ENCODE measurements around the gene NEK3.
A peak's percentile ranks its signal among the peaks of the same experiment; 100 is the strongest.
"Not testable (repeated sequence)": the region's sequence is repeated elsewhere in the genome, so short reads cannot be mapped to it uniquely, and the experiment has no call there.

The NEK3 gene

DNA sequence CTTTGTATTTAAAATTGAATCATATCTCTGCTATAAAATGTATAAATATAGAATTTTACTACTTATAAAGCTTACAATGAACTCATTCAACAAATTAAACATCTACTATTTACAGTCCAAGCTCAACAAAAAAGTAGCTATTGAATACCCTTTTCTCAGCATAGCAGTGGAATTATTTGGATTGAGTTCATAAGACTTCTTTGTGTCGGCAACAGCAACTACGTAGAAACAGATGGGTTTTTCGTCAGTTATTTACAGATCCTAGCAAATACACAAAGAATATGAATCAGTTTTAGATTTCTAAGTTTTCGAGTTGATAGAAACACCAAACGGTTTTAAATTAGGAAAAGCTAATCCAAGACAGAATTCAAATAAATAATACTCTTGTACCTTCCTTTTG lies 10.4 kb upstream of the NEK3 start:
- DNase-seq = no peak

- DNase-seq = no peak
Observed at GRCh38 chr13:52165411-52165810, 6.0 kb upstream of the NEK3 start.

GRCh38 chr13:52164989-52165388 lies 5.6 kb upstream of the NEK3 start:
- DNase-seq = no peak

GRCh38 chr13:52163878-52164277 lies 4.5 kb upstream of the NEK3 start:
- not testable (repeated sequence) for DNase-seq

DNA sequence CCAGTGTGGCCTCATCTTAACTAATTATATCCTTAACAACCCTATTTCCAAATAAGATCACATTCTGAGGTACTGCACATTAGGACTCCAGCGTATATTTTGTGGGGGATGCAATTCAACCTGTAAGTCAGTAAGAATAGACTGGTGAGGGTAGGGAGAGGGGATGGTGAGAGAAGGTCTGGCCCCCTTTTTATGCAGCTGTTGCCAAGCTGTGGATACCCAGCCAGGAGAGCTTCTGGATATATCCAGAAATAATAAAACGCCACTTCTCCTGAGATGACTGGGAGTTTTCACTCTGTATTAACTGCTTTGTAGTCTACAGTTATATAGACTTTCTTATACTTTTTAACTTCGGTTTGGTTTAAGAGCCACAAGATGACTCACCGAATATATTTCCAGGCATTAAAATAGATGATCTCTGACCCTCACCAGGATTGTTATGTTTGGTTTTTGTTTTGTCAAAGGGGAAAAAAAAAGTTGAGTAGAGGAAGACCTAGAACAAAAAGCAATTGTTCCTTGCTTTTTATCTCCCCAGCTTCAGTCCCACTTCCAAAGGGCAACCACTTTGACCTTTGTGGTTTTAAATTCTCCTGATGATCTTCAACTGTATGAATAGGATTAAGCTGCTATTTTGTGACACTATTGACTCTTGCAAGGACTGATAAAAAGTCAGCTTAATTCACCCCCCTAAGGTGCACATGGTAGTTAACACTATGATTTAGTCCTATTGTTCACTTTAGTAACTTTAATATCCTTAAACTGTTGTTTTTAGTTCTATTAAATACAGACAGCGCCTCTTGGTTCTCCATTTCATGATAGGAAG lies 3.1 kb upstream of the NEK3 start:
- no peak for DNase-seq

- no peak for DNase-seq
Observed at GRCh38 chr13:52161181-52161646, 1.8 kb upstream of the NEK3 start.

DNA sequence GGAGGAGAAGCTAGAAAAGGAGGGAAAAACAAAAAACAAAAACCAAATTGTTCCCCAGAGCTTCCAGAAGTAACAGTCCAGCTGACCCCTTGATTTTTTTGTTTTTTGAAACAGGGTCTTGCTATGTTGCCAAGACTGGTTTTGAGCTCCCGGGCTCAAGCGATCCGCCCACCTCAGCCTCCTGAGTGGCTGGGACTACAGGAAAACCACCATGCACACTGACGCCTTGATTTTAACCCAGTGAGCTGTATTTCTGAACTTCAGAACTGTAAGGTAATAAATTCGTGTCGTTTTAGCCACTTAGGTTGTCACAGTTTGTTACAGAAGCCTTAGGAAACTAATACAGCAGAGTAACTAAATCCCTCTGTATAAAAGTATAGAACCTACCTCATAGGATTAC lies 1.1 kb upstream of the NEK3 start:
- DNase-seq = no peak

- no peak for DNase-seq
Observed at GRCh38 chr13:52160053-52160452, 656 bp upstream of the NEK3 start.

DNA sequence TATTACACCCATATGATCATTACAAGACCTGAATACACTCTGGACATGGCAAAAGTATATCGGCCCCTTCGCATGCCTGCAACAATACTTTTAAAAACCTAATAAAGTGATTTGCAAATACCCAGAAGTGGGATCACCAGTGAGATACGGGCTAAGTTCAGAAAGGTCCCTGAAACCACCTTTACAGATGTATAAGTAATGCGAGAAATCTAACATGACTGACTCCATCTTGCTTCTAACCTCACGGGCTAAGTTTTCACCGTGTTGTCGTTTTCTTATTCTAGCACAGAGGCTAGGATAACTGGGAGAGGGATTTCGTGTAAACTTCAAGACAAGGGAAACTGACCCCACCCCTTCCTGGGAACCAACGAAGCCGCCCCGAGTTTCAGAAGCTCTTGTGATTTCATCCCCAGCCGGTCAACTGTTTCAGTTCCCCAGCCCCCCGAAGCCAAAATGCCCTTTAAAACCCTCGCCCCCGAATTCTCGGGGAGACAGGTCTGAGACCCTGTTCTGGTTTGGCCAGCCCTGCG lies 703 bp downstream of the NEK3 start:
- no peak for DNase-seq

- DNase-seq = no peak
Observed at GRCh38 chr13:52156724-52157261, 2.6 kb downstream of the NEK3 start.

DNA sequence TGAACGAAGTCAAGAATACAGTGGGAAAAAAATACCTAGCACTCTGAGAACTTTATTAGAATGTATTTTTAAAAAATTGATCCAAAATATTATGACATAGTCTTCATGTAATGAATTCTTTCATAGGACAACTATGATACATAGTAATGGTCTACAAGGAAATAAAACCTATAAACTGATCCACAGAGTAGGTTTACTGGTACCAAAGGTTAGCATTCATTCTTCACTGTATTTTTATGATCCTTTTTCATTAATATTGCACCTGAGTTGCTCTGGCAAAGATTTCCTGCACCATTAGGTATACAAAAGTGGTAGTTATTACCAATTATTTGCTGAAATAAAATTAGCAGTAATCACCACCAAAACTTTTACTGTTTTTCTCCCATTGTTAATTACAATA lies 4.2 kb downstream of the NEK3 start:
- no peak for DNase-seq

GRCh38 chr13:52147225-52147624 lies 12.2 kb downstream of the NEK3 start:
- DNase-seq = no peak

GRCh38 chr13:52141299-52141698 lies 18.1 kb downstream of the NEK3 start:
- no peak for DNase-seq

DNA sequence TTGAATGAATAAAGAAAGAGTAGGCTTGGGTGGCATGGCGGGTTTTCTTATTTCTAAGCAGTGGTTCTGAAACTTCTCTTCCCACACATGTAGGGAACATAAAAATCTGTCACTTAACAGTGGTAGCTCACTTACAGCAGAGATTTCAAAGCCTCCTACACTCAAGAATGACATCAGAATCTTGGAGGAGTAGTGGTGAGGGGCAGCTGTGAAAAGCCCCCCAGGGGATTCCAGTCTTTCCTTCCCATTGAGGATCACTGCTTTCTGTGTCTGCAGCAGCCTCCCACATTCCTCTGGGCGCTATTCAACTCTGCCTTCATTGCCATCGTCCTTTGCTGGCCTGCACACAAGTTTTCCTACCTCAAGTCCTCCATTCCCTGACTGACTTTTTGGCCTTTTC lies 21.9 kb downstream of the NEK3 start:
- peak; percentile 79 for DNase-seq

DNA sequence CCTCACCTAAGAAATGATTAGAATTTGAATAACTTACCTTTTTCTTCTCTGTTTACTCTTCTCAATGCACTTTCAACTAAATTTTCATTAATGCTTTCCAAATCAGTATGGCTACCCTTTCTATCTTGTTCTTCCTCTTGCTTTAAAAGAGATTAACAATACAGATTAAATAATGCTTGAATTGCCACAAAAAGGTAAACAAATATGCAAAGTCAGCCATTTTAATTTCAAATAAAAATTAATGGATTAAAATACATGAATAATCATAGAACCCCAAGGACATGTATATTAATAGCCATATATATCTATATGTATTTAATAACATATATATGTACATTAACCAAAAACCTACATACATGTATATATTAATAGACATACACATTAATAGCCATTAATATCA lies 22.6 kb downstream of the NEK3 start:
- no peak for DNase-seq

DNA sequence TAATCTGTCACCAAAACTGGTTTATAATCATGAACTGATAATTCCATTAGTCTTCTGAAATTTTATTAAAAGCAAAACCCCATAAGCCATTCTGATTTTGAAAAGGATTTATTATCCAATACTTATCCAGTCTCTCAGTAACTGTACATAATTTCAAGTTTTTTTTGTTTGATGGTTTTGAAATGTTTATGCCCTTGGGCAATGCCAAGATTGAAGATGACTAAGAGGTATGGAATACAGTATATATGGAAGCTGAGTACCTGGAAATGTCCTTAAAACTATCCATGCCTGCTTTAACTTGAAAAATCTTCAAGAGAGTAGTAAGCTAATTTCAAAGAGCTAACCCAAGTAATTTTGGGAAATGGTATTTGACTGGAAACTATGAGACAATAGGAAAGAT lies 28.8 kb downstream of the NEK3 start:
- DNase-seq = no peak

DNA sequence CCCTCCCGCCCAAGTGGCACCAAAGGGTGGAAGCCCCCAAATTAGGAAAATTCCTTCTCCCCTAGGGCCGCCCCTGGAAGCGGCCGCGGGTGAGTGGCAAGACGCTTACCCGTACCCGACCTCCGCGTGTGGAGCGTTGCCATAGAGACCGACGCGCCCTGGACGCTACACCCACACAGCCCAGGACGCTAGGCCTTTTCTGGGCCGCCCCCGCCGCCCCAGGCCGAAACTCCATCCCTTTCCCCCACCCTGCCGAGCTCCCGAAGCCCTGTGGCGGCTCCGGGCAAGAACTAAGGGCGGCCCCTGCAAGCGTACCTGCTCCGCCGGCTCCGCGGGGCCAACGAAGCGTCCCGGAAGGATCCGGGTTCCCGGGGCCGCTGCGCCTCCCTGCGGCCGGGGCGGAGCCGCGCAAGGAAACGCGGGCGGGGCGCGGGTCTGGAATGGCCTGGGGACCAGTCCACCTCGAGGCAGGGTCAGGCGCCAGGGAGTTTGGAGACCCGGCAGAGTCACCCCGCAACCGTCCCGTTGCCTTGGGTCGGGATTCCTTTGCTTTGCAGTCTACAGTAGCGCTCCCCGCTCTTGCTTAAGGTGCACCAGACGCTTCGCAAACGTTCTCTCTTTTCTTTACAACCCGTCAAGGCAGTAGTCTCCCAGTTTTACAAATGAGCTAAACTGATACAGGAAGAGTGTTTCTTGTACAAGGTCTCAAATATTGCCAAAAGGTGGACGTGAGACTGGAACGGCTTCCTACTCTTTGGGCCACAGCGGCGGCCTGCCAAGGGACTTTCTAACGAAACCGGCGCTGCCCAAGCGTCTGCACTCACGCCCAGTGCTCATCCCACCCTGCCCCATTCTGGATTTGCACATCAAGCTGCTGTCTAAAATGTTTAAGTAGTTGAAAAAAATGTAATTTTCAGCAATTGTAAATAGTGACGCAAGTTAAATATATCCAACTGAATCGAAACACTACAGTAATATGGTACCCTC lies 30.4 kb downstream of the NEK3 start, which contains the start of gene NEK5:
TSS of gene NEK5 (minus strand) at position 360 of the 987 bp plus-strand sequence. CDS start 1,591 bp downstream, outside the sequence.
- DNase-seq = peak; percentile 88

- DNase-seq = peak; percentile 78
Observed at GRCh38 chr13:52127783-52128702, 31.4 kb downstream of the NEK3 start.

GRCh38 chr13:52127378-52127777 lies 32.0 kb downstream of the NEK3 start:
- DNase-seq = no peak

DNA sequence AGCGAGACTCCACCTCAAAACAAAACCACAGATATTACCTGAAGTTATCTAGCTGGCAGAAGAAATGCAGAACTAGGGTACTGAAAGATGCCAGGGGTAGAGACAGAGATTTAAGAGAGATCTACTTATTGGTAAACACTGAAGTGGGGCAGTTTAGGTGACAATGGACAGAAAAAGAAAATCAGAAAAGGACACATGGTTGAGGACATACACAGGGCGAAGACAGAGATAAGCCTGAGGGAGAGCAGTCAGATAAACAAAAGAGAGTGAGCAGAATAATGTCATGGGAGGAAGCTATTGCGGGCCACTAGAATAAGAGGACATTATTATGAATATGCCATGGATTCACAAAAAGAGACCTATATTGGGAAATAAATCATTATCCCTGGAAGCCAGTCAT lies 33.9 kb downstream of the NEK3 start:
- no peak for DNase-seq

DNA sequence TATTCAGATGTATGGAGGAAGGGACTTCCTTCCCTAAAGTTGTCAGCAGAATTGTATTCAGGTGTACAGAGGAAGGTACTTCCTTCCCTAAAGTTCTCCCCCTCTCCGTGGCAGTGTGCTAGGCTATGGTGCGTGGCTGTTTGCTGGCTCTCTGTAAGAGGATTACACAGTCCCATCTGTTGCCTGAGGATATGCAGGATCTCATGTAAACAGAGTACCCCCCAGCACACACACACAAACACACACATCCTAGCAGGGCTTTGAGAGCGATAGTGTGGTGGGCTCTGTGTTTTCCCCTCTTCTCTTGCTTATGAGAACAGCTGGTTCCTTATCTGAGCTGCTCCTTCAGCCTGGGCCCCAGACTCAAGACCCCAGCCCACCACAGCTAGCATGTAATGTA lies 40.8 kb downstream of the NEK3 start:
- peak; percentile 54 for DNase-seq

GRCh38 chr13:52118095-52118494 lies 41.3 kb downstream of the NEK3 start:
- DNase-seq = no peak

Measured in islet precursor cell (in vitro differentiated cells).